ENCODE data around the gene SOCS1. TPM values are rescaled to one million over a fixed set of nuclear protein-coding genes. Genes with fewer than 3 reads are reported as not detected.

Gene SOCS1, protein sequence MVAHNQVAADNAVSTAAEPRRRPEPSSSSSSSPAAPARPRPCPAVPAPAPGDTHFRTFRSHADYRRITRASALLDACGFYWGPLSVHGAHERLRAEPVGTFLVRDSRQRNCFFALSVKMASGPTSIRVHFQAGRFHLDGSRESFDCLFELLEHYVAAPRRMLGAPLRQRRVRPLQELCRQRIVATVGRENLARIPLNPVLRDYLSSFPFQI
- total RNA-seq (2014; rRNA removed; shearing (Covaris generic)), result 45.8 and 47.1 TPM in 2 replicates
- total RNA-seq (2022), result 23.4 and 28.7 TPM in 2 replicates
- Bru-seq, nascent RNA, result percentile 71 among the genes with signal in this experiment
- percentile 63 among the genes with signal in this experiment for BruChase-seq, experiment 1, labeled RNA remaining after a 6-hour chase
- BruChase-seq, experiment 2, labeled RNA remaining after a 2-hour chase, result percentile 58 among the genes with signal in this experiment
- long read RNA-seq, transcript SOCS1-202 (1 exons, 1,784 nt), result minor isoform, 13 of 104 reads
- long read RNA-seq, transcript SOCS1-201 (2 exons, 1,225 nt), result major isoform, 91 of 104 reads
- long read RNA-seq, partial matches to known transcripts, result 0 of 104 reads
- long read RNA-seq, other reads (novel, unspliced or antisense), result 0 of 104 reads

DNA sequence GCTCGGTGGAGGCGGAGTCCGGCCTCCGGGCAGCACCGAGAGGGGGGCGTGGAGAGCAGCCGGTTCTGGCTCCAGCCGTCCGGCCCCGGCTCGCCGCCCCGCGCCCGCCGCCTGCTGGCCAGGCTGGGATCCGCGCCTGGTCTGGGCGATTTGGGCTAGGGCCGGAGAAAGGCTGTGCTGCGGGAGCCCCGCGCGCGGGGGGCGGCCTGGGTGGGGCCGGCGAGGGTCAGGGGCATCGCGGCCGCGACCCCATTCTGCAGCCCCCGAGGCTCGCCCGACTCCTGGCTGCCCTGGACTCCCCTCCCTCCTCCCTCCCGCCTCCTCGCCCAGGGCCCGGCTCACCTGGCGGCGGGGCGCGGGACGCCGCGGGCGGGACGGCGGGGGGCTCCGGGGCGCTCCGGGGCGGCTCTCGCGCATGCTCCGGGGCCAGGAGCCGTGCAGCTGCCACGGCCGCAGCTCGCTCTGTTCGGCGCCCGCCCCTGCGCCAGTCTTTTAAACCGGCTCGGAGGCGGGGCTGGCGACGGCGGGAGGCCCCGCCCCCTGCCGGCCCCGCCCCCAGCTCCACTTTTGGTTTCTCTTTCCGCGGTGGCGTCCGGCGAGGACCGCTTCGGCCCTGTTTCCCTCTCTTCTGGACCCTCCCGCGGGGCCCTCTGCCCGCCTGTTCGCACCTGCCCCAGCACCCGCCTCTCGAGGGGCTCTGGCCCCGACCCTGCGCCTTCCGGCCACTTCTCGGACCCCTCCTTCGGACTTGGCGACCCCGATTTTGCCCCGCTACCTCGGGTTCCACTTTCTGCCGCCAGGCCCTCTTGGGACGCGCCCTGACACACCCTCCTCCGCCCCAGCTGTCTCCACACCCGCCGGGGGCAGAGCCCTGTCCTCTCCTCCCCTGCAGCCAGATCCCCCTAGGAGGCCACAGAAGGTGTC lies at the start of gene SOCS1:
Gene SOCS1, minus strand, starts transcription at position 468 of the 924 bp plus-strand sequence. CDS start 726 bp downstream, outside the sequence.
- Histone ChIP-seq H3K27ac (ENCODE audit: low read depth, low read length, poor library complexity, severe bottlenecking) (peak within 1 kb of the TSS; percentile 61), H3K4me3 (ENCODE audit: low read depth, low read length, poor library complexity, severe bottlenecking) (peak within 1 kb of the TSS; percentile 95), H3K9me3 (ENCODE audit: low read length) (no peaks in the 10 kb centered on the region), H2AFZ (ENCODE audit: low read length) (no peak within 1 kb of the TSS), H4K20me1 (ENCODE audit: insufficient read depth, low read length) (peaks cover 25% of the 10 kb centered on the region), H3K4me1 (ENCODE audit: insufficient read depth, low read length, poor library complexity, severe bottlenecking) (peaks cover 53% of the 10 kb centered on the region), H3K36me3 (ENCODE audit: insufficient read depth, low read length) (peaks cover 46% of the 10 kb centered on the region), H3K9me2 (ENCODE audit: insufficient read depth, low read length) (no peaks in the 10 kb centered on the region), H3K4me2 (ENCODE audit: low read length) (peak within 1 kb of the TSS; percentile 95), H3K79me2 (ENCODE audit: insufficient read depth, low read depth, low read length) (peaks cover 34% of the 10 kb centered on the region)
- ChIA-PET POLR2A (interaction anchor here (0.6 to 3.2 kb wide), 25 partner anchors 10 to 712 kb away, joined by 3 to 20 read pairs (median 4); no protein-coding TSS in a partner anchor), CTCF (ENCODE audit: unreplicated experiment) (interaction anchor here (0.5 to 2.0 kb wide), 12 partner anchors 20 to 264 kb away, joined by 3 to 19 read pairs (median 5); no protein-coding TSS in a partner anchor)
- peak; percentile 89 for DNase-seq (ENCODE audit: low spot score)
- intact Hi-C loops (cut with micrococcal nuclease; ENCODE audit: unreplicated experiment), result loop anchor here (1.0 to 2.0 kb wide), 6 partner anchors 38 to 283 kb away; partner anchors contain the start of gene RMI2
- TF ChIP-seq CTCF (conservative IDR thresholded peaks at IDR 0.05; ENCODE audit: low read length) (peak; percentile 81), EZH2phosphoT487 (IDR thresholded peaks at IDR 0.05; ENCODE audit: borderline replicate concordance, low read depth, low read length) (no peak)
- no TSS peak for BruUV-seq (replicated peaks)

GRCh38 chr16:11303405-11304138 lies 47.6 kb upstream of the SOCS1 start:
- no peaks in the 10 kb centered on the region for H4K20me1 ChIP-seq (ENCODE audit: insufficient read depth, low read length)
- BruUV-seq (replicated peaks), result no TSS peak
- H3K9me3 ChIP-seq (ENCODE audit: low read length), result peaks cover 16% of the 10 kb centered on the region
- intact Hi-C loops (cut with micrococcal nuclease; ENCODE audit: unreplicated experiment), result no loop called here
- H3K4me1 ChIP-seq (ENCODE audit: insufficient read depth, low read length, poor library complexity, severe bottlenecking), result peaks cover 79% of the 10 kb centered on the region
- ChIA-PET CTCF (ENCODE audit: unreplicated experiment) (no interaction called here), POLR2A (interaction anchor here (0.7 kb wide), 1 partner anchor 10 kb away, joined by 4 read pairs; no protein-coding TSS in a partner anchor)
- H2AFZ ChIP-seq (ENCODE audit: low read length), result peak overlapping the region; percentile 17; the same call in 1 of the 2 replicates
- H3K27ac ChIP-seq (ENCODE audit: low read depth, low read length, poor library complexity, severe bottlenecking), result peak overlapping the region; percentile 18
- no peaks in the 10 kb centered on the region; the same call in 1 of the 2 replicates for H3K36me3 ChIP-seq (ENCODE audit: insufficient read depth, low read length)
- no peak for DNase-seq (ENCODE audit: low spot score)
- peak overlapping the region; percentile 16; the same call in 1 of the 2 replicates for H3K4me2 ChIP-seq (ENCODE audit: low read length)
- TF ChIP-seq CTCF (conservative IDR thresholded peaks at IDR 0.05; ENCODE audit: low read length), result no peak
- TF ChIP-seq EZH2phosphoT487 (IDR thresholded peaks at IDR 0.05; ENCODE audit: borderline replicate concordance, low read depth, low read length), result no peak
- no peaks in the 10 kb centered on the region for H3K79me2 ChIP-seq (ENCODE audit: insufficient read depth, low read depth, low read length)
- H3K9me2 ChIP-seq (ENCODE audit: insufficient read depth, low read length), result no peaks in the 10 kb centered on the region
- no peak overlapping the region for H3K4me3 ChIP-seq (ENCODE audit: low read depth, low read length, poor library complexity, severe bottlenecking)

All from OCI-LY7 (cell line).